A673 (cell line): ENCODE results near the gene SLC17A7.

Experiments used
- CTCF ChIP-seq: fragments of 300-800, 200-600 bp; sonication (generic); conservative IDR thresholded peaks from 2 replicates; pipeline ENCODE4 v1.5.1; 2017; ENCODE audit warnings: low read depth, mild to moderate bottlenecking, antibody characterized with exemption, low read length, moderate library complexity, mixed read lengths
- EZH2 ChIP-seq: fragments of 200-600 bp; sonication (generic); IDR thresholded peaks from 2 replicates; pipeline ENCODE4 v1.6.1; 2017; ENCODE audit warnings: borderline replicate concordance, low read depth, mild to moderate bottlenecking, mixed read lengths, antibody characterized with exemption, low read length; ENCODE audit not compliant: poor library complexity, severe bottlenecking

- TF ChIP-seq CTCF (no peak), EZH2 (no peak)
These were observed 27.1 kb downstream of the SLC17A7 start for GRCh38 chr19:49414256-49414655.
